Cardiac muscle cell (in vitro differentiated cells and primary cell): ENCODE measurements around the gene MYH13. TPM values are rescaled to one million over a fixed set of nuclear protein-coding genes. Genes with fewer than 3 reads are reported as not detected.
"Not testable (repeated sequence)": the region's sequence is repeated elsewhere in the genome, so short reads cannot be mapped to it uniquely, and the experiment has no call there.

Source experiments
- DNase-seq, 2 donors: peaks; one replicate each; pipeline versions ENCODE4 v3.0.0 to v3.0.0-alpha.2; 2010 to 2017; ENCODE audit warnings: low read depth in 1 of 2, low spot score in 1 of 2
- H3K27ac ChIP-seq: fragments of 200-600 bp; sonication (generic); 2 replicates; pipeline ENCODE4 v1.5.1; 2016
- H3K27me3 ChIP-seq: fragments of 200-600 bp; sonication (generic); 2 replicates; pipeline ENCODE4 v1.6.0; 2016; ENCODE audit warnings: control low read depth
- H3K36me3 ChIP-seq: fragments of 200-600 bp; sonication (generic); 2 replicates; pipeline ENCODE4 v1.5.1; 2016; ENCODE audit warnings: control low read depth
- H3K4me1 ChIP-seq: fragments of 200-600 bp; sonication (generic); 2 replicates; pipeline ENCODE4 v1.8.1; 2017; ENCODE audit warnings: low read depth, mild to moderate bottlenecking, mixed run types
- H3K4me3 ChIP-seq: fragments of 200-600 bp; sonication (generic); 2 replicates; pipeline ENCODE4 v1.5.1; 2016; ENCODE audit warnings: mild to moderate bottlenecking
- H3K9me3 ChIP-seq: fragments of 200-600 bp; sonication (generic); 2 replicates; pipeline ENCODE4 v1.5.1; 2017; ENCODE audit warnings: low read depth, mild to moderate bottlenecking, control low read depth
- CTCF ChIP-seq: IDR thresholded peaks from 2 replicates; pipeline ENCODE4 v1.5.1; 2012; ENCODE audit warnings: low read depth, mild to moderate bottlenecking, low read length
- polyA plus RNA-seq: library from polyadenylated mRNA; unstranded; fragments of >200 nt; fragmentation: Nextera tagmentation; extraction: Ambion mirVana; gene quantifications from 2 replicates; pipeline ENCODE4 v1.2.1, GENCODE V29; 2016
- total RNA-seq: library from RNA; depleted of rRNA; stranded (reverse); fragments of >200 nt; gene quantifications from 2 replicates; pipeline ENCODE4 v1.2.3, GENCODE V29; 2016

The MYH13 gene
- total and polyA plus RNA-seq, 2 experiments from 2014 or later, result 0.09 TPM; not detected in 1

- no peak for DNase-seq
- TF ChIP-seq CTCF, result no peak
- no peak overlapping the region for H3K27ac ChIP-seq
These were observed 68.0 kb downstream of the MYH13 start for GRCh38 chr17:10304758-10305300.

DNA sequence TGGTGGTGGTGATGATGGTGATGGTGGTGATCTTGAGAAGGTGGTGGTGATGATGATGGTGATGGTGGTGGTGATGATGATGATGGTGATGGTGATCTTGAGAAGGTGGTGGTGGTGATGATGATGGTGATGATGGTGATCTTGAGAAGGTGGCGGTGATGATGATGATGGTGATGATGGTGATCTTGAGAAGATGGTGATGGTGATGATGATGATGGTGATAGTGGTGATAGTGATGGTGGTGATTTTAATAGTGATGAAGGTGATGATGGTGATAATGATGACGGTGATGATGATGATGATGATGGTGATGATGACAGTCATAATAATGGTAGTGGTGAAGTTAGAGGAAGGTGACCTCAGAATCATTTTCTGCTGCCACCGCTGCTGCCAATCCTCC, 75.1 kb downstream of the MYH13 start:
- Histone ChIP-seq H3K9me3 (no peaks in the 10 kb centered on the region), H3K27ac (no peak overlapping the region), H3K4me1 (no peaks in the 10 kb centered on the region), H3K27me3 (no peaks in the 10 kb centered on the region), H3K4me3 (no peak overlapping the region), H3K36me3 (no peaks in the 10 kb centered on the region)
- DNase-seq, result no peak
- TF ChIP-seq CTCF, result no peak

More at GRCh38 chr17:10304758-10305300, 68.0 kb downstream of the MYH13 start:
- Histone ChIP-seq H3K4me1 (no peaks in the 10 kb centered on the region), H3K4me3 (no peak overlapping the region), H3K9me3 (no peaks in the 10 kb centered on the region), H3K27me3 (no peaks in the 10 kb centered on the region), H3K36me3 (no peaks in the 10 kb centered on the region)

- Histone ChIP-seq H3K36me3 (no peaks in the 10 kb centered on the region), H3K4me3 (no peak overlapping the region), H3K27me3 (no peaks in the 10 kb centered on the region), H3K4me1 (no peaks in the 10 kb centered on the region), H3K9me3 (no peaks in the 10 kb centered on the region), H3K27ac (no peak overlapping the region)
- peak; percentile 90 for TF ChIP-seq CTCF
- peak; percentile 75 to 85 for DNase-seq
These were observed 77.0 kb downstream of the MYH13 start for GRCh38 chr17:10295728-10296343.

DNA sequence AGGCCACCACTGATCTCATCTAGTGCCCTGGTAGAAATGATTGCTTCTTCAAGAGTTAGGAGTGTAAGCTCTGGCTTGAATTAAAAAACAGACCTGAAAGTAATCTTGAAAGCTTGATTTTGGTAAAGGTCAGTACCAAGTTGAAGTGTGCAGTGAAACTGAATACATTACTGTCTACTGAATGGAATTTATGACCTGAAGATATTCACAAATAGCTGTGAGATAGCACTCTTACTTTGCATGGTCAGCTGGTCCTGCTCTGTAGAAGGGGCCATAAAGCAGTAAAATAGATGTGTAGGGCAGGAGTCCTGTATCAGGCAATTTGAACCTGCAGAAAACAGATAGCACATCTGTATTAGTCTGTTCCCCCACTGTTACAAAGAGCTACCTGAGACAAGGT, 78.6 kb downstream of the MYH13 start:
- H3K36me3 ChIP-seq, result no peaks in the 10 kb centered on the region
- H3K4me1 ChIP-seq, result no peaks in the 10 kb centered on the region
- no peak for TF ChIP-seq CTCF
- H3K27ac ChIP-seq, result no peak overlapping the region
- H3K4me3 ChIP-seq, result no peak overlapping the region
- no peaks in the 10 kb centered on the region for H3K27me3 ChIP-seq
- H3K9me3 ChIP-seq, result no peaks in the 10 kb centered on the region
- no peak for DNase-seq

GRCh38 chr17:10292057-10292937, 80.5 kb downstream of the MYH13 start:
- no peak for TF ChIP-seq CTCF
- H3K27ac ChIP-seq, result no peak overlapping the region
- H3K9me3 ChIP-seq, result no peaks in the 10 kb centered on the region
- no peaks in the 10 kb centered on the region for H3K27me3 ChIP-seq
- no peak overlapping the region for H3K4me3 ChIP-seq
- no peaks in the 10 kb centered on the region for H3K4me1 ChIP-seq
- peak; percentile 22 to 87 for DNase-seq
- no peaks in the 10 kb centered on the region for H3K36me3 ChIP-seq

- peak in 1 of 2 donors; percentile 85 for DNase-seq
- not testable (repeated sequence) for H3K27ac ChIP-seq, H3K4me3 ChIP-seq, H3K4me1 ChIP-seq, H3K9me3 ChIP-seq, H3K36me3 ChIP-seq, H3K27me3 ChIP-seq
These were observed 81.2 kb downstream of the MYH13 start for GRCh38 chr17:10291576-10291975.
